Pulmonary artery endothelial cell (primary cell): ENCODE results near the gene RCSD1. TPM values are rescaled to one million over a fixed set of nuclear protein-coding genes. Genes with fewer than 3 reads are reported as not detected.
"Not testable (repeated sequence)": the region's sequence is repeated elsewhere in the genome, so short reads cannot be mapped to it uniquely, and the experiment has no call there.

Experiments
- DNase-seq: peaks from one replicate; pipeline ENCODE4 v3.0.0-alpha.2; 2011; ENCODE audit warnings: low read depth, low spot score
- total RNA-seq: library from RNA; depleted of rRNA; stranded (reverse); fragments of >200 nt; gene quantifications from 2 replicates; pipeline ENCODE4 v1.2.3, GENCODE V29; 2014

RCSD1 gene
- total RNA-seq, 1 donor from 2014 or later, result 0.07 TPM

GRCh38 chr1:167738158-167738557, 108.1 kb downstream of the RCSD1 start:
- no peak for DNase-seq

DNA sequence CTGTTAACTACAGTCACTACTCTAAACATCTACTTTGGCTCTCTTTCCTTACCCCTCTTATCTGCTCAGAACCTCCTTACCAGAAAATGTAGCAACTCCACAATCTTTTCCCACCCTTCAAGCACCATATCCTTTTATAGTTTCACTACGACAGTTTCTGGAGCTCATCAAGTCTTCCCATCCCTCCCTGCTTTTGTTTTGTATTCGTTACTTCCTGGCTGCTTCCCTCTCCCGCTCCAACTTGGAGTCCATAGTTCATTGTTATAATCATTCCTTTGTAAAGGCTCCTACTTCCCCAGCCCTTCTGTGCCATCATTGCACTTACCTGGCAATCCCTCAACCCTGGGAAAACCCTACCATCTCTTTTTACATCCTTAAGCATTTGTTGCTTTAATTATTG, 109.7 kb downstream of the RCSD1 start:
- no peak for DNase-seq

DNA sequence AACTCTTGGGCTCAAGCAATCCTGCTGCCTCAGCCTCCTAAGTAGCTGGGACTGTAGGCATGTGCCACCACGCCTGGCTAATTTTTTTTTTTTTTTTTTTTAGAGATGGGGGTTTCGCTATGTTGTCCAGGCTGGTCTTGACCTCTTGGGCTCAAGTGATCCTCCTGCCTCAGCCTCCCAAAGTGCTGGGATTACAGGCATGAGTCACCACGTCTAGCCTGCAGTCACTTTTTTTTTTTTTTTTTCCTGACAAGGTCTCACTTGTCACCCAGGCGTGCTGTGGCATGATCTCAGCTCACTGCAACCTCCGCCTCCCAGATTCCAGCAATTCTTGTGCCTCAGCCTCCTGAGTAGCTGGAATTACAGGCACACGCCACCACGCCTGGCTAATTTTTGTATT, 111.1 kb downstream of the RCSD1 start:
- DNase-seq, result not testable (repeated sequence)

GRCh38 chr1:167742392-167743057, 112.5 kb downstream of the RCSD1 start:
- DNase-seq, result not testable (repeated sequence)

GRCh38 chr1:167744901-167745300, 114.9 kb downstream of the RCSD1 start:
- DNase-seq, result no peak

DNA sequence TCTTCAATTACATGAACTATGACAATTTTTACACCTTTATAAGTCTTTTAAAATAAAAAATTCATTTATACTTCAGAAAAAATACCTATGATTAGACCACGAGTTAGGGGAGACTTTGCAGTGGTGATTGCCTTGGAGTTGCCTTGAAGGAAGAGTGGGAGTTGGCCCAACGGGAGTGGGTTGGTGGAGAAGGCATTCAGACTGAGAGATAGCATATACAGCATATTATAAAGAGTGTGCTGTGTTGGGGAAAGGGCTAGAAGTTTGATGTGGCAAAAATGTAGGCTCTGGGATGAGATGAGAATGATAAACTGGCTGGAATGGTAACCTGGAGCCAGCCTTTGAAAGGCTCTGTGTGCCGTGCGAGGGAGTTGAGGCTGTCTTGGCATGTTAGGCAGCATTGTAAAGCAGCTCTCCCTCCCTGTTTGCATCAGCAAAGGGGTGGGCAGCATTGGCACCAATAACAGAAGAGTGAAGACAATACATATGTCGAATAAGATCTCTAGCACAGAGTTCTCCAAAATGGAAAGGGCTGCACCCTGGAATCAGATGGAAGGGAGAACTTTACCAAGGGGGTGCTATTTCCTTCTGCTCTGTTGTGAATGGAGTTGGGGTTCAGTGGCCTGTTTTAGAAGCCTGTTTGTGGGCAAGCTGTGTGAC, 116.1 kb downstream of the RCSD1 start:
- DNase-seq, result no peak

DNA sequence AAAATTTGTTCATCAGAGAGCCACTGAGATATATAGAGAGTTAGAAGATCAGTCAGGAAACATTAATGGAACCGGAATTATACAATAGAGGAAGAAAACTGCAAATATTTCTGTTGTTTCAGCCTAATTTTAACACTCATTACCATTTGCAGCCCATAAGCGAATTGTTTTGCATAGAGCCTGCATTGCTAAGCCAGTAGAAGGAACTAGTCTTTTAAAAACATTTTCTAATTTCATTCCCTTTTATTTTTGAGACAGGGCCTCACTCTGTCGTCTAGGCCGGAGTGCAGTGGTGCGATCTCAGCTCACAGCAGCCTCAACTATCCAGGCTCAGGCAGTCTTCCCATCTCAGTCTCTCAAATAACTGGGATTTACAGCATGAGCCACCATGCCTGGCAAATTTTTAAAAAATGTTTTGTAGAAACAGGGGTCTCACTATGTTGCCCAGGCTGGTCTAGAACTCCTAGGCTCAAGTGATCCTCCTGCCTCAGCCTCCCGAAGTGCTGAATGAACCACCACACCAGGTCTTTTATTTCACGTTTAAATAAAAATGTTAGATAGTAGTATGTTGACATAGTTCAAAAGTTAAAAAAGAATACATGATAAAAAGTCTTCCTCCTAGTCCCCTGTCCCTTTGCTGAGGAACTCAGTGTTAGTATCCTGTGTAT, 117.1 kb downstream of the RCSD1 start:
- DNase-seq, result no peak

DNA sequence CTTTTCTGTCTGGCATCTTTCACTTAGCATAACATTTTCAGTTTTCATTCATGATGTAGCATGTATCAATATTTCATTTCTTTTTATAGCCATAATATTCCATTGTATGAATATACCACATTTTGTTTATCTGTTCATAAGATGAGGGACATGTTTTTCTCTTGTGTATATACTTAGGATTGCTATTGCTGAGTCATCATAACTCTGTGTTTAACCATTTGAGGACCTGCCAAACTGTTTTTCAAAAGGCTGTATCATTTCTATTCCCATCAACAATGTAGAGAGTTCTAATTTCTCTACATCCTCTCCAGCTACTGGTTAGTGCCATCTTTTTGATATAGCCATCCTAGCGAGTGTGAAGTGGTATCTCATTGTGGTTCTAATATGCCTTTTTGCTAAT, 118.0 kb downstream of the RCSD1 start:
- no peak for DNase-seq

DNA sequence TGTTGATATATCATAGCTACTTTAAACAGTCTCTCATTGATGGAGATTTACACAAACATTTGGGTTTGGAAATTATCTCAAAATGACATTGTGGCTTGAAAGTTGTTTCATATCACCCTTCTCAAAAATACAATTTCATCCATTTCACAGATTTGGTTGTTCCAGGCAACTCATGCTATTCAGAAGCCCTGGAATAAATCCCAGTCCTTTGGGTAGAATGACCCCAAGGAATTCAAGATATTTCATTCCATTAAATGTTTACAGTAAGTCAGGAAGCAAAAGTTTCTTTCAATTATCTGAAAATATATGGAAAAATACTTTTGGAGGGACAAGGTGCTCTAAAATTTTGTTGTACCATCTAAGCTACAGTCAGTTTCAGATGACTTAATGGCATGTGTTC, 118.9 kb downstream of the RCSD1 start:
- no peak for DNase-seq

DNA sequence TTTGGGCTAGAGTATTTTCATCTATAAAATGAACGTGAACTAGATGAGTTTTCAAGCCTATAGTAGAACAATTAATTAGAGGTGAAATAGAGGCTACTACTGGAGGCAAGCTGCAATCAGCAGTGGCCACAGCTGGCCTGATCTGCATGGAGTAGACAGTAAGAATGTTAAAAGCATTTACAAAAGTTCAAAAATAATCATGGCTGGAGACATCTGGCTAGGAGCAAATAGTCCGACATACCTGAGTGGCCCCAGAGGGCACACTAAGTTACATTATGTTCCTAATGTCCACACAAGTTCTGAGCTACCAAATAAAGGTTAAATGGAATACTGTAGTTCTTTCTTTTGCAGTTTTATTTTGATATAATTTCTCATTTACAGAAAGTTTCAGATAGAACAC, 119.7 kb downstream of the RCSD1 start:
- DNase-seq, result no peak

- DNase-seq, result no peak
Measured at GRCh38 chr1:167750641-167751040, 120.6 kb downstream of the RCSD1 start.

DNA sequence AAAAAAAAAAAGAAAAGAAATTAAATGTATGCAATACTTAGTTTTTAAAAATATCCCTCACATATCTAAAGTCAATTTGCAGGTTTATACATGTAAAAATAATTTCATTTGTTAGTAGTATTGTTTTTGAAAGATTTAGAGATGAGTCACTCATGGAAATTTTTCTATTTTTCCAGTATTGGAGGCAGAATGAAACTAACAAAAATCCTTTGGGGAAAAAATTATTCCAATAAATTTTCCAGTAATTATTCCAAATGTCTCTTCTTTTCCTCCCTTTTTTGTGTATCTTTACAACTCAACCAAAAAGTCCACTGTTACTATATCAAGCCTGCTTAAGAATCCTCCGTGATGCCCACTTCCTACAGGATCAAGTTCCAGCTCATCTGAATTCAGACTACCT, 121.6 kb downstream of the RCSD1 start:
- no peak for DNase-seq

DNA sequence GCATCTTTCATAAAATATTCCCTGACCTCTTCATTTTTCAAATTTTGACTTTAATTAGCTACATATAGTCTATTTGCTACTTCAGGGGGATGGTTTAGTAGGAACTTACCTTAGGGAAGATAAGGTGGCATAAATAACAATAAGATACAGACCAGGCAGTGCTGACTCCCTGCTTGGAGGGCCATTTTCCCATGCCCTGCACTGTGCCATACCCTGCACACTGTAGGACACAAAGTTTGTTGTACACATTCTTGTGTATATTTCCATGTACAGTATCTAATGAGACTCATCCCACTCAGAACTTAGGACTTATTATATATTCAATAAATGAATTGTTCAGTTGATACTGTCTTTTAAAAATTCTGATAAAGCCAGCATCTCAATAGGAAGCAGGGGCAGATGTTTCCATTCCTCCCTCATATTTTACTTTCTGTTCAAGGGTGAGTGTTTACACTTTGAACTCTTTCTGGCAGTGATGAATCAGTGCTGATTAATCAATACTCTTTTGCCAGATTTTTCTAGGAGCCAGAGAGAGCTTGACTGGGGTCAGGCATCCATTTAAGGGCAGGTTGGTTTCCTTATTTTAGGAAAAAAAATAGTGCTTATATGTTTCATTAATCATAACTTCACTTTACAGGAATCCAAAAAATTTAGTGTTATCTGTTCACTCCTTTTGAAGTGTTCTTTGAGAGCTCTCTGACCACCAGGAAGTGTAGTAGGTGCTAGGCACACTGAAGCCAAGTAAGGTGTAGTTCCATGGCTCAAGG, 122.4 kb downstream of the RCSD1 start:
- no peak for DNase-seq

- no peak for DNase-seq
Measured at GRCh38 chr1:167755654-167756053, 125.6 kb downstream of the RCSD1 start.

Other genes with a start within 250 kb of the RCSD1 start
- 0.33 and 0.88 TPM in 2 replicates for gene CD247, start 111.7 kb upstream of the RCSD1 start, total RNA-seq
- 15.0 and 28.0 TPM in 2 replicates for gene CREG1, start 76.5 kb upstream of the RCSD1 start, total RNA-seq
- gene MPZL1, start 91.8 kb downstream of the RCSD1 start, total RNA-seq, result 93.7 and 139 TPM in 2 replicates